SK-N-SH (cell line): ENCODE measurements around the gene CHI3L2.

ENCODE experiments used
- CTCF ChIP-seq: fragments of 200-600 bp; sonication (generic); IDR thresholded peaks from 2 replicates; pipeline ENCODE4 v1.6.1; 2017; ENCODE audit warnings: antibody characterized with exemption, mild to moderate bottlenecking, moderate library complexity
- MXI1 ChIP-seq: IDR thresholded peaks from 2 replicates; pipeline ENCODE4 v1.6.1; 2012; ENCODE audit warnings: mild to moderate bottlenecking, low read depth, low read length, improper control_type of control experiment
- POLR2AphosphoS5 ChIP-seq: IDR thresholded peaks from 2 replicates; pipeline ENCODE4 v1.6.1; 2012; ENCODE audit warnings: low read depth, low read length
- RAD21 ChIP-seq: IDR thresholded peaks from 2 replicates; pipeline ENCODE4 v1.6.1; 2012; ENCODE audit warnings: mild to moderate bottlenecking, low read length
- SMC3 ChIP-seq: IDR thresholded peaks from 2 replicates; pipeline ENCODE4 v1.6.1; 2012; ENCODE audit warnings: low read depth, low read length, improper control_type of control experiment
- TF ChIP-seq, protein P1 (sequence below): fragments of 150-350 bp; IDR thresholded peaks from 2 replicates; pipeline ENCODE4 v1.6.1; 2016; ENCODE audit warnings: mild to moderate bottlenecking, low read depth, low read length

- TF ChIP-seq SMC3 (no peak), CTCF (no peak), RAD21 (no peak), POLR2AphosphoS5 (no peak), MXI1 (no peak)
- TF ChIP-seq, protein P1, sequence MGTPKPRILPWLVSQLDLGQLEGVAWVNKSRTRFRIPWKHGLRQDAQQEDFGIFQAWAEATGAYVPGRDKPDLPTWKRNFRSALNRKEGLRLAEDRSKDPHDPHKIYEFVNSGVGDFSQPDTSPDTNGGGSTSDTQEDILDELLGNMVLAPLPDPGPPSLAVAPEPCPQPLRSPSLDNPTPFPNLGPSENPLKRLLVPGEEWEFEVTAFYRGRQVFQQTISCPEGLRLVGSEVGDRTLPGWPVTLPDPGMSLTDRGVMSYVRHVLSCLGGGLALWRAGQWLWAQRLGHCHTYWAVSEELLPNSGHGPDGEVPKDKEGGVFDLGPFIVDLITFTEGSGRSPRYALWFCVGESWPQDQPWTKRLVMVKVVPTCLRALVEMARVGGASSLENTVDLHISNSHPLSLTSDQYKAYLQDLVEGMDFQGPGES, result no peak
Observed at GRCh38 chr1:111290104-111290503, 62.6 kb downstream of the CHI3L2 start.
